PFSK-1 (cell line): ENCODE data around the gene ESRRA.
A peak's percentile ranks its signal among the peaks of the same experiment; 100 is the strongest.

Source experiments
- POLR2AphosphoS5 ChIP-seq: IDR thresholded peaks from 2 replicates; pipeline ENCODE4 v1.6.1; 2012; ENCODE audit warnings: low read depth, mild to moderate bottlenecking, control low read depth, low read length, moderate library complexity
- REST ChIP-seq, 2 experiments: IDR thresholded peaks; 2 replicates each; pipeline versions ENCODE4 v1.6.1 to v1.8.0; 2011 to 2012; ENCODE audit warnings: low read depth in 2 of 2, low read length in 2 of 2, control low read depth in 1 of 2, inconsistent platforms in 1 of 2, mild to moderate bottlenecking in 1 of 2, moderate library complexity in 1 of 2; ENCODE audit not compliant: insufficient read depth in 1 of 2
- SIN3A ChIP-seq: IDR thresholded peaks from 2 replicates; pipeline ENCODE4 v1.6.1; 2012; ENCODE audit warnings: mild to moderate bottlenecking, low read length, moderate library complexity, borderline replicate concordance; ENCODE audit not compliant: insufficient read depth
- TAF1 ChIP-seq: IDR thresholded peaks from 2 replicates; pipeline ENCODE4 v1.6.1; 2012; ENCODE audit warnings: low read length, control low read depth, borderline replicate concordance; ENCODE audit not compliant: insufficient read depth

GRCh38 chr11:64305691-64306562, 603 bp downstream of the ESRRA start:
- TF ChIP-seq REST (IDR thresholded peaks at IDR 0.05; ENCODE audit: insufficient read depth in 1 of 2, low read depth in 2 of 2, low read length in 2 of 2) = no peak
- TF ChIP-seq TAF1 = peak; percentile 30; the same call in 1 of the 2 replicates
- TF ChIP-seq POLR2AphosphoS5 = no peak; the same call in 1 of the 2 replicates
- TF ChIP-seq SIN3A = no peak
